ENCODE results near the gene ELK4.

DNA sequence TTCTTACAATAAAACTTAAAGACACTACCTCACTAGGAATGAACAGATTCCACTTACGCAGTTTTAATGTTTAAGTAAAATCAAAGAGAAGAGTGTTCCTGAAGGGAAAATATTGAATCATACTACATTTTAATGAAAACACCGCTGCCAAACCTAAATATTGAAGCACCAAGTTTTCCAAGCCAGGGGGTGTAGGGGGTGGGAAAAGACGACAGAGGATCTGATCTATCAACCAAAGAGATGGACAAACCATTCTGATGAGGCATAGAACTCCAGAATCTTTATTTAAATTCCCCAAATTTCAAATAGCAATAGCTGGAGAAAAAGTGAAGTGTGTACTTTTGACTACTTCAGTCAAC lies 1.2 kb downstream of the ELK4 start:
- TF ChIP-seq, protein P1, sequence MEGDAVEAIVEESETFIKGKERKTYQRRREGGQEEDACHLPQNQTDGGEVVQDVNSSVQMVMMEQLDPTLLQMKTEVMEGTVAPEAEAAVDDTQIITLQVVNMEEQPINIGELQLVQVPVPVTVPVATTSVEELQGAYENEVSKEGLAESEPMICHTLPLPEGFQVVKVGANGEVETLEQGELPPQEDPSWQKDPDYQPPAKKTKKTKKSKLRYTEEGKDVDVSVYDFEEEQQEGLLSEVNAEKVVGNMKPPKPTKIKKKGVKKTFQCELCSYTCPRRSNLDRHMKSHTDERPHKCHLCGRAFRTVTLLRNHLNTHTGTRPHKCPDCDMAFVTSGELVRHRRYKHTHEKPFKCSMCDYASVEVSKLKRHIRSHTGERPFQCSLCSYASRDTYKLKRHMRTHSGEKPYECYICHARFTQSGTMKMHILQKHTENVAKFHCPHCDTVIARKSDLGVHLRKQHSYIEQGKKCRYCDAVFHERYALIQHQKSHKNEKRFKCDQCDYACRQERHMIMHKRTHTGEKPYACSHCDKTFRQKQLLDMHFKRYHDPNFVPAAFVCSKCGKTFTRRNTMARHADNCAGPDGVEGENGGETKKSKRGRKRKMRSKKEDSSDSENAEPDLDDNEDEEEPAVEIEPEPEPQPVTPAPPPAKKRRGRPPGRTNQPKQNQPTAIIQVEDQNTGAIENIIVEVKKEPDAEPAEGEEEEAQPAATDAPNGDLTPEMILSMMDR (conservative IDR thresholded peaks at IDR 0.05), result no peak
- no peak for TF ChIP-seq ZFX (IDR thresholded peaks at IDR 0.05)
